Measurements from ENCODE around the gene COG6.

Gene COG6

GRCh38 chr13:39676315-39676876 lies 20.9 kb downstream of the COG6 start:
- TF ChIP-seq CTCF (IDR thresholded peaks at IDR 0.05; ENCODE audit: extremely low read depth, missing control alignments) = peak; percentile 15
- DNase-seq (ENCODE audit: low spot score) = peak; percentile 5

- TF ChIP-seq CTCF (IDR thresholded peaks at IDR 0.05; ENCODE audit: extremely low read depth, missing control alignments) = no peak
Observed at GRCh38 chr13:39682310-39682709, 26.8 kb downstream of the COG6 start.

GRCh38 chr13:39682788-39683187 lies 27.3 kb downstream of the COG6 start:
- peak; percentile 13 for DNase-seq (ENCODE audit: low spot score)
- no peak for TF ChIP-seq CTCF (IDR thresholded peaks at IDR 0.05; ENCODE audit: extremely low read depth, missing control alignments)

More at GRCh38 chr13:39682310-39682709, 26.8 kb downstream of the COG6 start:
- DNase-seq (ENCODE audit: low spot score) = no peak

- no peak for TF ChIP-seq CTCF (IDR thresholded peaks at IDR 0.05; ENCODE audit: extremely low read depth, missing control alignments)
- DNase-seq (ENCODE audit: low spot score) = peak; percentile 12
Observed at GRCh38 chr13:39684531-39685137, 29.2 kb downstream of the COG6 start.

- no peak for DNase-seq (ENCODE audit: low spot score)
- TF ChIP-seq CTCF (IDR thresholded peaks at IDR 0.05; ENCODE audit: extremely low read depth, missing control alignments) = no peak
Observed at GRCh38 chr13:39685652-39686051, 30.2 kb downstream of the COG6 start.

GRCh38 chr13:39688278-39688677 lies 32.8 kb downstream of the COG6 start:
- no peak for TF ChIP-seq CTCF (IDR thresholded peaks at IDR 0.05; ENCODE audit: extremely low read depth, missing control alignments)
- no peak for DNase-seq (ENCODE audit: low spot score)

- peak; percentile 12 for DNase-seq (ENCODE audit: low spot score)
- no peak for TF ChIP-seq CTCF (IDR thresholded peaks at IDR 0.05; ENCODE audit: extremely low read depth, missing control alignments)
Observed at GRCh38 chr13:39688699-39689405, 33.4 kb downstream of the COG6 start.

All from GM20000 (cell line).